ENCODE measurements around the gene TBC1D22A.

TBC1D22A gene

DNA sequence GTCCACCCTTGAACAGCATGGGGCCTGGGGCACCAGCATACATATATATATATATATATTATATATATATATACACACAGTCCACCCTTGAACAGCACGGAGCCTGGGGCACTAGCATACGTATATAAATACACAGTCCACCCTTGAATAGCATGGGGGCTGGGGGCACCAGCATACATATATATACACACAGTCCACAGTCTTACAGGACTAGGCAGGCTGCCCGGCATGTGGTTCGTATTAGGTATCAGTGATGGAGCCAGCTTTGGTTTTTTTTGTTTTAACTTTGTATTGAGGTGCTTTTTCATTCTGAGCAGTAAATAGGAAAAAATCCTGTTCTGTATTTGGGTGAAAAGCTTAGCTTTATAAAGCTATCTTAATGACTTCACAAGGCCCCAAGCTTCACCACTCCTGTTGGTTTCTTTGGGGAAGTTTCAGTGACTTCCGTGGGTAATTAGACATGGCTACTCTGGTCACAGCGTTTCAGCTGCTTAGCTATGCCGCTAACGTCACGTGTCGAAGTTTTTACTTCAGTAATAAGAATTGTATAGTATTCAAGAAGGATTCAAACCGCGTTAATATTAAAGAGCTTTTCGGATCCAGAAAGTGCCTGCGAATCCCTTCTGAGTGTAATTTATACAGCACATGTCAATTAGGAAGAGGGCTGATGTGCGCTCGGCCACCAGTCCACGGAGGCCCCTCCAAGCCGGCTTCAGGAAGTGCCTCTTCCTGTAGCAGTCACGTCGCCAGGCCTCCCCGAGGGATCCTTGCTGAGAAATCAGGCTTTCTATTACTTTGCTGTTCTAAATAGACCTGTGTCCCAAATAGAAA lies 179.7 kb downstream of the TBC1D22A start:
- DNase-seq, result no peak

DNA sequence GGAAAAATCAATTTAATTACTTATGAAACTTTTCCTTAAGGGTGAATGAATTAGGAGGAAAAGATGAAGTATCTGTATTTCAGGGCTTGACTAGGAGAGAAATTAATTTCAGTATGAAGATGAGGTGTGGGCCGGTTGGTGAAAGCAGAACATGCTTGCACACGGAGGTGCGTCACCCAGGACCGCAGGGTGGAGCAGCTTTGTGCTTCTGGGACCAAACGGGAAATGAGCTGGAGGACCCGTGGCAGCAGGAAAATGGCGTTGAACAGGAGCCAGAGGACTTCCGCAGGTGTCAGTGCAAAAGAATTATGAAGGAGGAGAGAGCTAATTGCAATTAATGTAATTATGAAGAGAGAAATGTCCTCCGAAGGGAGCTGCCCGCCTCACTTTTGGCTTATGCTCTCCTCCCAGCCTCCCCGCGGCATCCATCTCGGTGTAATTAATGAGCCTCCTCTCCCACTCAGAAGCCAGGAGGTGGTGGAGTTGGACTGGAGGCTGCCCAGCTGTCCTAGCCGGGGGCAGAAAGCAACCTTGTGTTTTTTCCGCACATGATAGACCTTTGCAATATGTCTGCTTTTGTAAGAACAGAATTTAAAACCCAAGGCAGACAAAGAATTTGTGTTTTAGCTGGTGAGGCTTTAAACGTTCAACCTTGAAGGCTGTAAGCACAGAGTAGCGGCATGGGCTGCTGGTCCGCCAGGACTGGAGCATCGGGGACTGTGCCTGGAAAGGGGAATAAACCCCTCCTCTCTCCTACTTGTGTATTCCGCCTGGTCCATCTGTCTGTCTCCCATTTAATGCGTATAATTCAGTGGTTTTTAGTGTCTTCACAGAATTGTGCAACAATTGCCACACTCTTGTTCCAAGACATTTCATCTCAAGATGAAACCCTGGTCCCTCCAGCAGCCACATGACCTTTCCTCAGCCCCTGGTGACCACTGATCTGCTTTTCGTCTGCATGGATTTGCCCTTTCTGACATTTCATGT lies 180.6 kb downstream of the TBC1D22A start:
- no peak for DNase-seq

DNA sequence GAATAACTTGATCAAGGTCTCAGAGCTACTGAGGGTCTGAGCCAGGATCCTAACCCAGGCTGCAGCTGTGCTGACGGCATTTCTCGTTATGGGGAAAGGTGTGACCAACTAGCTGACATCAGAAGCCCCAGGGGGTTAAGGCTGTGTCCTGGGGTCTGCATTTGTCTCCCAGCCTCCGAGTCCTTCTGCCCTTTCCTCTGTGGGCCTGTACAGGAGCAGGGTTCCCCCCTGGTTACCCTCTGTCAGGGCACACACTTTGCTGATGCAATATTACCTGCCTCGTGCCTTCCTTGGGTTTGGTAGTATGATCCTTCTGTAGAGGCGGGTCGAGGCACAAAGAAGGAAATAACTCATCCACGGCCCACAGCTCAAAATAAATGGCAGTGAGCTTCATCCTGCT lies 183.0 kb downstream of the TBC1D22A start:
- no peak for DNase-seq

DNA sequence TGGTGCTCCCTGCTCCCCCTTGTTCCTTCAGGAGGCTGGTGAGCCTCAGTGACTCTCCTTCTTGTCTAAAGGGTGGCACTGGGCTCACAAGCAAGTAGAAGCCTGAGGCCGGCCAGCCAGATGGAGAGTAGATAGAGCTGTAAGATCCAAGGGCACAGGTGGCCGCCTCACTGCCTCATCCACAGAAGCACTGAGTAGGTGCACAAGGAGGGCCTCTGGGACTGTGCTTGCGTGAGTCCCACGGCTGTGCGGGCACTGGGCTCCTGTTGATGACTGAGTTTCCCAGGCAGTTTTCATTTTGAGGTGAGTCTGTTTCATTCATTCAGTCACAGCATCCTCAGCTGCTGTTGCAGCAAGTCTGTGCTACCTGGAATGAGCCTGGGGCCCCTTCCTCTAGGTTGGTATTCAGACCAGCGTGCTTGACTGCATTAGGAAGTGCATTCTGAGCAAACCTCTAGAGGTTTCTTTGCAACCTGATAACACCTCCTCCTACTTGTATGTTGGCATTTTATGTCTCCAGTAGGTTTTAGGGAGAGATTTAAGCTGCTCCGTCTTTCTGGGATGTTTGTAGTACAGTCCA lies 184.0 kb downstream of the TBC1D22A start:
- DNase-seq, result no peak

DNA sequence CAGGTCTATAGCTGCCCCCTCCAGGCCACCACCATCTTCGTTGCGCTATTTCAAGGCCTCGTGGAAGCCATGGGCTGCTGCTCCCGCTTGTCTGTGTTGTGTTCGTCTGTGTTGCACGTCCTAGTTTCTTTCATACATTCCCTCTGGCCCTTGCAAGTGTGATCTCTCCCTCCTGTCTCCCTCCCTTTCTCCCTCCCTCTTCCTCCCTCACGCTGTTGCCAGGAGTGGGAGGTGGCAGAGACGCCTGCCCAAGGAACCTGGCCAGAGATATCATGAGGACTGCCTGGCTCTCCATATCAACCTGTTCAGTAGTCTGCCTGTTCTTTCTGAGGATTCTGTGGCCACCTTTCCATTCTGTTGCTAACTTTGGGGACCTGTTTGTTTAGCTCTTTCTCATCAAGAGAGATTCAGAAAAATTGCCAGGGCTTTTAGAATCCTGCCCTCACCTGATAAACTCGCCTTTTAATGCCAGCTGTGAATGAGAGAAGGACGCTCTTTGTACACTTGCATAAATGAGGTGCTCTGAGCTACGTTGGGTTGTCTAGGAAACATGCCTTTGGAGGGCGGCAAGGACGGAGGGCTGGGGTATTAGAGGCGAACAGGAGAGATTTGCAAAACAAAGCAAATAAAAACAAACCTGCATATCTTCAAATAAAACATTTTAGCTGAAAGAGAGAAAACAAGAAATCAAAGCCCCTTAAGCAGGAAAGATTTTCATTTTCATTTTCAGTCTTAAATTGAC lies 185.2 kb downstream of the TBC1D22A start:
- DNase-seq, result no peak

DNA sequence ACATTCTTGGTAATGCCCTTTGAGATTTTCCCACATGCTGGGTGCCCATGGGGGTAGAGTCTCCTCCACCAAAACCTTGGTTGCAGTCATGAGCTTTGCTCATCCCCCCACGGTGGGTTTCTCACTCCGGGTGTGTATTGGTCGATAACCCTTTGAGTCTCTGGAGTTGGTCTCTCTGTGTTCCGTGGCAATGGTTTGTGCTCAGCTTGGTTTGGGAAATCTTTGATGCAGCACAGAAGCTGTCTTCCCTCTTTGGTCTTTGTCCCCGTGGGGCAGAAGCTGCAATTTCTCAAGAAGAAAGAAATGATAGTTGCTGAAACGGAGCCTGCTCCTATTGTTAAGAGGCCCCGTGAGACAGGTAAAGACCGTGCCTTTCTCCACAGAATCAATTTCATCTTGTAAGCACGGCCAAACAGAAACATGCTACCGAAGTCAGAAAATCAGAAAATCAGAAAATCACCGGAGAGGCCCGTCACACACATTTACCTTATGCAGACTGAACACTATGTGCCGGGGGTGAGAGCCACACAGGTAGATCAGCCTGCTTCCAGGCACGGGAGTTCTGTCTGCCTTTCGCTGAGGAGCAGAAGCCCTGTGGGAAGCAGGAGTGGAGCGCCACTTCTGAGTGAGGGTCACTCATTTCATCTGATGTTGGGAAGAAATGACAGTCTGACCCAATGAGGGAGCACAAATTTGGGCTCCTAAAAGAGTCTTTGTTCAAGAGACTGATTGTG lies 186.1 kb downstream of the TBC1D22A start:
- no peak for DNase-seq

DNA sequence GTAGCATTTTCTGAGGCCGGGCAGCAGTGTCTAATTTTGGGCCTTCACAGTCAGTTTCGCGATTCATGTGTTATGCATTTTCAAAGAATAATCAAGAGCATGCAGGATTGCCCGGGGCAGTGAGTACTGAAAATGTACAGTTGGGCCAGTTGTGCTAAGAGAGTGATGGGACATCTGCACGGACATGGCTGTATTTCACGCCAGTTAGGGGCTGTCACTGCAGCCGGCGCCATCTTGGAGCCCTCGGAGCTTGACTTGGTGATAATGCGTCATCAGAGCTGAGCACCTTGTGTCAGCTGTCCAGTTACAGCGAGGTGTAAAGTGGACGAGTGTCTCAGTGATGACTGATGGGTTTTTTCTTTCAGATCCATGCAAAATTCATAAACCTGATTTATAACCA lies 188.9 kb downstream of the TBC1D22A start:
- no peak for DNase-seq

DNA sequence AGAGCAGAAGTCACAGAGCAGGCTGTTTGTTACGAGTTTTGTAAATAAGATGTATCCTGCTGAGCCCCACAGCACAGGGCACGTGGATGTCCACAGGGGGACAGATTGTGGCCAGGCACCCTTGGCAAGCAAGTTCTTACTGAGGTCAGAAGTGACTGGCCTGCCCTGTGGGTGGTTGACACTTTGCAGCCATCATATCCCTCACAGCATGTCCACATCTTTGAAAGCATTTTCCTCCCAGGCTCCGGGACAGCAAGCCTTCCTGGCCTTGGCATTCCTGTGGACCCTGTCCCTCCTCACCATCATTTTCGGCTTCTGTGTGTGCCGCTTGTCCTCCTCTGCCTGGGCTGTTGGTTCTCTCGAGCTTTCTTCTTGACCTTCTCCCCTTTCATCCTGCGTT lies 189.5 kb downstream of the TBC1D22A start:
- DNase-seq, result no peak

DNA sequence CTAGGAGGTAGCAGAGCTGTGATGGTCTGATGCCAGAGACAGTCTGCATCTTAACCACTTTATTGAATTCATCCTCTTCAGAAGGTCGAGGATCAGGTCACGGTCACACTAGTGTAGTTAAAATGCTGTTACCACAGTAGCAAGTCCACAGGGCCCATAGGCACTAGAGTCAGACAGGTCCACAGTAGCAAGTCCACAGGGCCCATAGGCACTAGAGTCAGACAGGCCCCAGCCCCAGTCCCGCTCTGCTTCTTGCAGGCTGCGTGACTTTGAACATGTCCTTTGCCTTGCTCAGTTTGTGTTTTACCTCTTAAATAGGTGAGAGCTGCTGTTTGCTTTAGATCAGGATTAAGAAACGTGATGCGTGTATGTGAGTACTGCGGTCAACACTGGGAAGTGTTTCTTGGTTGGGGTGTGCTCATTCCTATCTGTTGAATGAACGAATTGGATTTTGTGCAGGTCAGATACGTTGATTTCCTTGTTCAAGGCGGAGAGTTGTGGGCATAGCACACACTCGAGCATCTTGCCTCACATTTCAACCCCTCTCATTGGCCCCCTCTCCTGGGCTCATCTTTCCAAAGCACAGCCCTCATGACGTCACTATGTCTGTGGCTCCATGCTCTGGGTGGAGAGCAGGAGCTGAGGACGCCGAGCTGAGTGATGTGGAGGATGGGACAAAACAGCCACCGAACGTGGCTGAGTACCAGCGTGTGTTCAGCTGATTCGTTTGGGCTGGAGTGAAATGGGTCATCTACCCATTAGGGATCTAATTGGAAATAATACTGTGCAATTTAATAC lies 191.7 kb downstream of the TBC1D22A start:
- DNase-seq, result no peak

DNA sequence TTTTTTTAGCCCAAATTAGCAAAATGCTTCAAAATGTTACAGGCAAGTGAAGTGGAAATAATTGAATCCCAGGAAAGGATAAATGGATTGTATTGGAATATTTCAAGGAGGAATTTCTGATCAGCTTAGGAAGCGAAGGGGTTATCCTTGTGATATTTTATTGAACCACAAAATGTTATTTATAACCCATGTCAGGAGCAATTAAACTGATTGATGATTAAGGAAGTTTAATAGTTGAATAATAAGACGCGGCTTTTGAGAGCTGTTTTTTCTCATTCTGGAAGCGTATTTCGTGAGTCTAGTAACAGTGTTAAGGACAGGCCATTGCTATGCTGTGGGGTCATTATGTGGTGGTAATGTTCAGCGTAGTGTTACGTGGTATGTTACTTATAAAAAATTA lies 192.3 kb downstream of the TBC1D22A start:
- DNase-seq, result no peak

DNA sequence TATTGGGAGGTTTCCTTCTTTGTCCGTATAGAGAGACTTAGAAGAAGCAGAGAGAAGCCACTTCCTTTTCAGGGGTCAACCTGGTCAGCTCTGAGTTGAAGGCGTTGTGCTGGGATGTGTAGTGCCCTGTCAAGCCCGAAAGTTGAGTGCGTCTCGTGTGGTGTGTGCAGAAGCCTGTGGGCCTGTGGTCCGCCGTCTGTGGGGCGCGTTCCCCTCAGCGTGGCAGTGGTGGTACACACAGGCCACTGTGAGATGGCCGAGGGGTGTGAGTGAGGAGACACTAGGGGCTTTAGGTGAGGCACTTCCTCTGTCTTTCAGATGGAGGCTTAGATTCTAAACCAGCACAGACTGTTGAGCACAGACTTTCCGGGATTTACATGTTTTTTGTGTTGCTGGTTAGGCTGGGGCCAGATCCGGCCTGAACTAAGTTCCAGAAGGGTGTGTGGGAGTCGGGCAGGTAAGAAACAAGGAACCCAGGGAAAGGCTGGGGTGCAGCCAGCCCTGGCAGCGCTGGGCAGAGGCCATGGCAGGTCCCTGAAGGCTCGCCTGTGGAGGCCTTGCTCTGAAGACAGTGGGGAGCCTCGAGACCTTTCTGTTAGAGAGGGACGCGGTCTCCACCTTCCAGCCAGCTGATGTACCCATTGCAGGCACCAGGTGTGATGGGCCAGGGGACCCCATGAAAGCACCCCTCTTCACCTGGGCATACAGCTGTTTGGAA lies 194.2 kb downstream of the TBC1D22A start:
- DNase-seq, result no peak

DNA sequence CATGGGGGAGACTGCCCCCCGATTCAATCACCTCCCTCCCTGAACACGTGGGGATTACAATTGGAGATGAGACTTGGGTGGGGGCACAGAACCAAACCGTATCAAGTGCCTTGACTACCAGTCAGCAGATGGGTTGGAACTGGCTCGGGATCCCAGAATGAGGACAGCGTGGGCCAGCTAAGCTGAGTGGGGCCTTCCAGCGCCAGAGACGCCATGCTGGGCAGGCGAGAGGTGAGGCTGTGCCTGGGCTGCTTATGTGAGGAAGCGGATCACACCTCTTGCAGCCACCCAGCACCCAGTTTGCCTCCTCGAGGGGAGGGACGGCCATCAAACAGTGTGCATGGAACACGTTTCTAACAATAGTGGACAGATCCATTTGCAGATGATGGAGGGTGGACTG lies 195.1 kb downstream of the TBC1D22A start:
- no peak for DNase-seq

DNA sequence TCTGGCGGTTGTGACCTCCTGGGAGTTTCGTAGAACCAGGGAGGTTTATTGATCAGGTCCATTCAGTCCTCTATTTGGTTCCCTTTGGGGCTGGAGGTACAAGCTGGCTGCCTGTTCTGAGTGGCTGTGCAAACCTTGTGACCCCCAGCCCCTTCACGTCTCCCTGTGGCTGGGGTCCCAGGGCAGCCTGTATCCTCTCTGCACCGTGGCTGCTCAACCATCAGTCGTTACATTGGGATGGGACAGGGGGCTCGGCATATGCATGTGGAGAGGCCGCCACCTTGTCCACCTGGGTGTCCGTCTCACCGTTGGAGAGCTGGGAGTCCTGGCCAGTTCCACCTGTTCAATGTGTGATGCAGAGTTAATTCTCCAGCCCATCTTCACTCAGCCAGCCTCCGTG lies 195.7 kb downstream of the TBC1D22A start:
- DNase-seq, result no peak

DNA sequence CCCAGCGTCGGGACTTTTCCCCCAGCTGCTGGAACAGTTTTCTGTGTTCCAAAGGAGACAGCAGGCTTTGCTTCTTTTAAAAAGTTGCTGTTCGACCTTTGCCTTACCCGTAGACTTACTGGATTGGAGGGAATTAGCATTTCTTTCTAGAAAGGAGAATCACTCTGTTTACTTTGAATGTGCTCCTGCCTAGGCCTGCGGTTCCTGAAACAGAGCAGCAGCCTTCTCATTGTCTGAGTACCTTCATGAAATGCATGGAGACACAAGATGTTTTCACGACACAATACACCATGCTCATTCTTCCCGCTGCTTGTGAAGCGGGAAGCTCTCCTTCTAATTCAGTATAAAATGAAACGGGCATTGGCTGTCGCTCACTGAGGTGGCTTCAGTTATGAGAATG lies 196.2 kb downstream of the TBC1D22A start:
- no peak for DNase-seq

DNA sequence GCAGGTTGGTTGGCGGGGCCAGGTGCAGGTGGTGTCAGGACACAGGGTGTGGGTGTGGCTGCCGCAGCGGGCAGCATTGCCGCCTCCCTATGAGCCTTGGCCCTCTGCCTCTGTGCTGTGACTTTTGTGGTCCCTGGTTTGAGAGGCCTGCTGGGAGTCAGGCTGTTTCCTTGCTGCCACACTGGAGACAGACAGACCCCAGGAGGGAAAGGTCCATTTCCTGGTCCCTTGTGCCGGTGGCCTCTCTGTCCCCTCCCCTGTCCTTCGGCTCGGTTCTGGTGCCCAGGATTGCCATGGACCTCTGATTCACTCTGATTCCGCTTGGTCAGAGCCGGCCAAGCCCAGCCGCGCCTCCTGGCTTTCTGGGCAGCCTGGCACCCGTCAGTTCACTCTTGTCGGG lies 196.9 kb downstream of the TBC1D22A start:
- no peak for DNase-seq

DNA sequence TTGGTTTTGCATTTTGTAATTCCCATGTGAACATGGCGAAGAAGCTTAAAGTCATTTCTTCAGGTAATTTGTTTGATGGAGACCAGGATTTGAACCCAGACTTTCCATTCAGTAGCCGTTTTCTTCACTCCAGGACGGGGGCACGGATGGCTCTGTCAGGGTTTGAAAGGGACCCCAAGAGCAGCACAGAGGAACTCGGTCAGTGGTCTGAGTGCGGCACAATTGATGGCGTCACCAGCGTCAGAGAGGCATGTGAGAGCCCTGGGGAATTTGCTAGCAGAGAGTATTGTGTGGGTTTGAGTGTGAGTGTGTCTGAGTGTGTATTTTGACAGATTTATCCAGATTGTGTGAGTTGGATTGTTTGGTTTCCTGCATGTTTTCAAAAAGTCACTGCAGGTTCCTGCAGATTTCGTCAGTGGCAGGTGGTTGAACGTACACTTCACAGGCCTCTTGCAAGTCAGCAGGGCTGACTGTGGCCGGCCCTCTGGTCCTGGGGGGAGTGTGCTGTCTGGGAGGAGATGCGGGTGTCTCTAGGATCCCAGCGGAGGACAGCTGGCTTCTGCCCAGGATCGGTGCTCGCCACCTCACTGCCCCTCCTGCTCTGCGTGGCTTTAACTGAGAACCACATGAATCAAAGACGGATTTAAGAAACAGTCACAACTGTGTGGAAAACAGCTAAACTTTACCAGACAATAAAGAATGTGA lies 199.3 kb downstream of the TBC1D22A start:
- no peak for DNase-seq

DNA sequence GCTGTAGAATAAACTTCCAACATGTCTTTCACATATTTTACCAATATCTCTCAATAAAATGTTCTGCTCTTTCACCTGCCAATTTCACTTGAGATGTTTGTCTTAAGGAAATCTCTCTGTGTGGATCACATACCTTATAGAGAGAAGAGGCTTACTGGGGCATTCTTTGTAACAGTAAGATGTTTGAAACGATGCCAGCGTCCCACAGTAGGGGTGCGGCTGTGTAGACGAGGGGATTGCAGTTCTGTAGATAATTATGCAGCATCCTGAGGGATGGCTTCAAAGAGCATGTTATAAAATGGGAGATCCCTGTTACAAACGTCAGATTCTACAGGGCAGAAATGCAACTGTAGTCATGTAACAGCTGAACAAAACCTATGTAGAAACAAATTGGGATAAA lies 200.0 kb downstream of the TBC1D22A start:
- no peak for DNase-seq

DNA sequence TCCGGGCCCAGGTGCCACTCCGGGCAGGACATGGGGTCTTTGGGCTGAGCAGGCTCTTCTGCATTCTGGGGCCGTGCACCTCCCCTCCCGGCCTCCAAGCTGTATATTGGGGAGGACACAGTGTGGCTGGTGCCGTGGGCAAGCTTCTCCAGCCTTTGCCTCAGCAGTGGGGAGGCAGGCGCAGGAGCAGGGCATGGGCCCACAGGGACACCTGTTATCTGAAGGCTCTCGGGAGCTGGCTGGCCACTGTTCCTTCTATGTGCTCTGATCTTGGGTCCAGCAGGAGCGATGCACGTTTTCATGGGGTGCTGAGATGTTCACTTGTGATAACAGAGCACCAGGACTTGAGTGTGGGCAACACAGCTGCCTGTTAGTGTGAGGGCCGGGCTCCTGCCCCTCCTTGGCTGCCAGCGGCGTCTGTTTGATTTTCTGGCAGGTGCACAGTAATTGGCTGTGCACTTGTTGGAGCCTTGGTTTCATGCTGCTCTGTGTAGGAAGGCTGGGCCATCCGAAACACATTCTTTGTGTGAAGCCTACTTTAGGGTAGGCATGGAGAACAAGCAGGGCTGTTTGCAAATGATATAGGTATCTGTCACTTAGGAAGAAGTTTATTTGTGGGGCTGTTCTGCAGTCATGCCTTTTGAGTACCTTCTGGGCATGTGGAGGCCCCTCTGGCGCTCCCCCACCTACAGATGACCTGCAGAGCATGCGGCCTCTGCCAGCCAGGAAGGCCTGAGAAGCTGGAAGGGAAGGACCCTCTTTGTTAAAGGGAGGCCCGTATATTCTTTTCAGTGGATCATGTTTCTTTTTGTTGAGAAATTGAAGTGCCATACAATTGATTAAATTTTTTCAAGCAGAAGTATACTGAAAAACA lies 201.5 kb downstream of the TBC1D22A start:
- DNase-seq, result no peak

Measured in CD4-positive, alpha-beta T cell treated with Interleukin-21 for 1 hour (primary cell).